NCI-H2107 (cell line): ENCODE data around the gene LHPP.

Experiments
- DNase-seq: peaks from one replicate; lab custom pipeline; 2025; lab: John Stamatoyannopoulos, UW

The LHPP gene

GRCh38 chr10:124658591-124659242 lies 197.1 kb downstream of the LHPP start:
- no peak for DNase-seq

GRCh38 chr10:124659380-124659779 lies 197.8 kb downstream of the LHPP start:
- DNase-seq: no peak

- DNase-seq: no peak
These were observed 198.9 kb downstream of the LHPP start for GRCh38 chr10:124660404-124661125.

GRCh38 chr10:124661660-124662180 lies 200.1 kb downstream of the LHPP start:
- no peak for DNase-seq

GRCh38 chr10:124663228-124663627 lies 201.6 kb downstream of the LHPP start:
- DNase-seq: no peak
